HepG2 (cell line): ENCODE data around the gene TOMM6. TPM values are rescaled to one million over a fixed set of nuclear protein-coding genes. Genes with fewer than 3 reads are reported as not detected.
A peak's percentile ranks its signal among the peaks of the same experiment; 100 is the strongest.

Experiments used
- CREB1 ChIP-seq, 2 experiments: fragments of 450-650 bp in 1 of 2; IDR thresholded peaks; 2 replicates each; pipeline ENCODE4 v1.6.1; 2016 to 2017; ENCODE audit warnings: control low read depth in 1 of 2, mild to moderate bottlenecking in 1 of 2, missing compliant biosample characterization in 1 of 2, missing genetic modification characterization in 1 of 2
- ETV6 ChIP-seq: sonication (generic); formaldehyde crosslinking; conservative IDR thresholded peaks from 2 replicates; pipeline ENCODE4 v1.4.0; 2020; ENCODE audit warnings: missing genetic modification reagents
- FIP1L1 ChIP-seq: fragments of 200-400 bp; formaldehyde crosslinking; IDR thresholded peaks from 2 replicates; pipeline ENCODE4 v1.6.1; 2018; ENCODE audit warnings: low read depth, mild to moderate bottlenecking, low read length, moderate library complexity, borderline replicate concordance; ENCODE audit not compliant: insufficient read depth
- FOXK1 ChIP-seq: sonication (generic); formaldehyde crosslinking; IDR thresholded peaks from 2 replicates; pipeline ENCODE4 v1.4.0; 2020; ENCODE audit warnings: low read depth, missing genetic modification reagents, borderline replicate concordance
- GATAD2A ChIP-seq: IDR thresholded peaks from 2 replicates; pipeline ENCODE4 v1.6.1; 2016
- GTF2F1 ChIP-seq: fragments of 150-350 bp; IDR thresholded peaks from 2 replicates; pipeline ENCODE4 v1.6.1; 2014; ENCODE audit warnings: low read length
- POLR2A ChIP-seq, 2 experiments: IDR thresholded peaks; 2 replicates each; pipeline ENCODE4 v1.6.1; 2011; ENCODE audit warnings: low read depth in 2 of 2, low read length in 2 of 2, mild to moderate bottlenecking in 1 of 2, moderate library complexity in 1 of 2; ENCODE audit not compliant: insufficient read depth in 1 of 2
- SALL2 ChIP-seq: sonication (generic); formaldehyde crosslinking; IDR thresholded peaks from 2 replicates; pipeline ENCODE4 v1.8.1; 2023; ENCODE audit warnings: mild to moderate bottlenecking, missing genetic modification reagents, inconsistent platforms
- SNAPC2 ChIP-seq: sonication (generic); formaldehyde crosslinking; IDR thresholded peaks from 2 replicates; pipeline ENCODE4 v1.8.1; 2022; ENCODE audit warnings: mild to moderate bottlenecking, missing genetic modification reagents
- SOX13 ChIP-seq, 3 experiments: fragments of 450-650 bp in 1 of 3; sonication (generic) in 1 of 3; formaldehyde crosslinking in 1 of 3; IDR thresholded peaks in 2 of 3; conservative IDR thresholded peaks in 1 of 3; 2 replicates each; pipeline versions ENCODE4 v1.5.0 to v1.6.1; 2016 to 2020; ENCODE audit warnings: antibody characterized with exemption in 1 of 3, mild to moderate bottlenecking in 1 of 3, missing compliant biosample characterization in 1 of 3, missing genetic modification reagents in 1 of 3, moderate library complexity in 1 of 3
- ZFP1 ChIP-seq: IDR thresholded peaks from 2 replicates; pipeline ENCODE4 v1.6.1; 2016
- ZNF274 ChIP-seq: sonication (generic); formaldehyde crosslinking; IDR thresholded peaks from 2 replicates; pipeline ENCODE4 v1.5.1; 2020; ENCODE audit warnings: mild to moderate bottlenecking, missing genetic modification reagents
- ZNF33A ChIP-seq: sonication (generic); formaldehyde crosslinking; IDR thresholded peaks from 2 replicates; pipeline ENCODE4 v1.5.1; 2020; ENCODE audit warnings: missing genetic modification reagents, mild to moderate bottlenecking, moderate library complexity, borderline replicate concordance
- ZNF446 ChIP-seq: sonication (generic); formaldehyde crosslinking; IDR thresholded peaks from 2 replicates; pipeline ENCODE4 v1.5.0; 2020; ENCODE audit warnings: mild to moderate bottlenecking, missing genetic modification reagents
- ZNF563 ChIP-seq: sonication (generic); formaldehyde crosslinking; IDR thresholded peaks from 2 replicates; pipeline ENCODE4 v1.8.0; 2022; ENCODE audit warnings: mild to moderate bottlenecking, moderate library complexity, missing genetic modification reagents
- ZNF607 ChIP-seq: sonication (generic); formaldehyde crosslinking; IDR thresholded peaks from 2 replicates; pipeline ENCODE4 v1.5.1; 2020; ENCODE audit warnings: missing genetic modification reagents, mild to moderate bottlenecking, borderline replicate concordance
- ZSCAN29 ChIP-seq: sonication (generic); formaldehyde crosslinking; conservative IDR thresholded peaks from 2 replicates; pipeline ENCODE4 v1.4.0; 2020; ENCODE audit warnings: mild to moderate bottlenecking, missing genetic modification reagents
- polyA plus RNA-seq, 8 experiments: library from polyadenylated mRNA; depleted of rRNA in 3 of 8; stranded (reverse) in 7 of 8; unstranded in 1 of 8; fragments of >200 nt; fragmentation: Illumina TruSeq in 4 of 8; extraction: Trizol in 4 of 8; gene quantifications; 2 replicates each; pipeline versions ENCODE4 v1.2.1 to v1.2.3, GENCODE V29; 2011 to 2016; ENCODE audit warnings: low read depth in 4 of 8, missing spikeins in 1 of 8, mixed read lengths in 1 of 8; ENCODE audit not compliant: insufficient read depth in 1 of 8
- total RNA-seq, 5 experiments: library from RNA; depleted of rRNA; stranded (reverse); fragments of >200 nt; fragmentation: Illumina TruSeq; extraction: Trizol; gene quantifications; 2 replicates each; pipeline ENCODE4 v1.2.3, GENCODE V29; 2016; ENCODE audit warnings: low read depth in 1 of 5
- TF ChIP-seq, protein P1 (sequence below): sonication (generic); formaldehyde crosslinking; IDR thresholded peaks from 2 replicates; pipeline ENCODE4 v1.4.0; 2020; ENCODE audit warnings: missing genetic modification reagents
- TF ChIP-seq, protein P2 (sequence below): sonication (generic); formaldehyde crosslinking; IDR thresholded peaks from 2 replicates; pipeline ENCODE4 v1.8.1; 2023; ENCODE audit warnings: mild to moderate bottlenecking, inconsistent platforms, moderate library complexity, missing genetic modification reagents, borderline replicate concordance
- TF ChIP-seq, protein P3 (sequence below): IDR thresholded peaks from 2 replicates; pipeline ENCODE4 v1.6.1; 2016; ENCODE audit warnings: control low read depth
- TF ChIP-seq, protein P4 (sequence below): sonication (generic); formaldehyde crosslinking; IDR thresholded peaks from 2 replicates; pipeline ENCODE4 v1.9.0; 2021; ENCODE audit warnings: missing genetic modification reagents, mild to moderate bottlenecking, borderline replicate concordance
- TF ChIP-seq, protein P5 (sequence below): sonication (generic); formaldehyde crosslinking; IDR thresholded peaks from 2 replicates; pipeline ENCODE4 v1.4.0; 2020; ENCODE audit warnings: missing genetic modification reagents
- TF ChIP-seq, protein P6 (sequence below): sonication (generic); formaldehyde crosslinking; IDR thresholded peaks from 2 replicates; pipeline ENCODE4 v1.8.1; 2023; ENCODE audit warnings: missing genetic modification reagents, mild to moderate bottlenecking, borderline replicate concordance

The TOMM6 gene
- total and polyA plus RNA-seq, 2 of the 13 experiments (the other 11 are each of a cell fraction or from before 2014, with no cell fraction given): 320 to 321 TPM

DNA sequence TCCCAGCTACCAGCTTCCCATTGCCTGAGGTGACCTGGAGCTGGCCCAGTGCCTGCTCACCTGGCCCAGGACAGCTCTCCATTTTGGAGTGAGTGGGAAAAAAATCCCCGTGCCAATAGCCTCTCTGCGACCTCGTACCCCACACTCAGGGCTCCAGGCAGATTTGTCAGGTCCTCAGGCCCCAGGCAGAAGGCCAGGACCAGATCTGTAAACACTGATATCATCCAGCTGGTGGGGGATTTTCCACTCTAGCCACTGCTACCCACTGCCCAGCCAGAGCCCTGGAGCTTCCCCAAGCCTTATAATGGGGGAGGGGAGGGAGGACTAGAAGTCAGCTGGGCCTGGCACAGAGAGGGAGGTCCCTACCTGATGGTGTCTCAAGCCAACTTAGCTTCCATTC lies 39.0 kb upstream of the TOMM6 start (continued):
- TF ChIP-seq SNAPC2 (CRISPR knock-in tag): no peak
- TF ChIP-seq FOXK1: peak; percentile 31; the same call in 1 of the 2 replicates
- TF ChIP-seq ZNF446 (CRISPR knock-in tag): no peak
- no peak for TF ChIP-seq ETV6
- no peak for TF ChIP-seq ZNF563 (CRISPR knock-in tag)
- no peak for TF ChIP-seq ZSCAN29 (CRISPR knock-in tag)
- TF ChIP-seq, protein P1, sequence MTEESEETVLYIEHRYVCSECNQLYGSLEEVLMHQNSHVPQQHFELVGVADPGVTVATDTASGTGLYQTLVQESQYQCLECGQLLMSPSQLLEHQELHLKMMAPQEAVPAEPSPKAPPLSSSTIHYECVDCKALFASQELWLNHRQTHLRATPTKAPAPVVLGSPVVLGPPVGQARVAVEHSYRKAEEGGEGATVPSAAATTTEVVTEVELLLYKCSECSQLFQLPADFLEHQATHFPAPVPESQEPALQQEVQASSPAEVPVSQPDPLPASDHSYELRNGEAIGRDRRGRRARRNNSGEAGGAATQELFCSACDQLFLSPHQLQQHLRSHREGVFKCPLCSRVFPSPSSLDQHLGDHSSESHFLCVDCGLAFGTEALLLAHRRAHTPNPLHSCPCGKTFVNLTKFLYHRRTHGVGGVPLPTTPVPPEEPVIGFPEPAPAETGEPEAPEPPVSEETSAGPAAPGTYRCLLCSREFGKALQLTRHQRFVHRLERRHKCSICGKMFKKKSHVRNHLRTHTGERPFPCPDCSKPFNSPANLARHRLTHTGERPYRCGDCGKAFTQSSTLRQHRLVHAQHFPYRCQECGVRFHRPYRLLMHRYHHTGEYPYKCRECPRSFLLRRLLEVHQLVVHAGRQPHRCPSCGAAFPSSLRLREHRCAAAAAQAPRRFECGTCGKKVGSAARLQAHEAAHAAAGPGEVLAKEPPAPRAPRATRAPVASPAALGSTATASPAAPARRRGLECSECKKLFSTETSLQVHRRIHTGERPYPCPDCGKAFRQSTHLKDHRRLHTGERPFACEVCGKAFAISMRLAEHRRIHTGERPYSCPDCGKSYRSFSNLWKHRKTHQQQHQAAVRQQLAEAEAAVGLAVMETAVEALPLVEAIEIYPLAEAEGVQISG (CRISPR knock-in tag): peak; percentile 20; the same call in 1 of the 2 replicates
- no peak for TF ChIP-seq ZNF33A (CRISPR knock-in tag)
- TF ChIP-seq, protein P2, sequence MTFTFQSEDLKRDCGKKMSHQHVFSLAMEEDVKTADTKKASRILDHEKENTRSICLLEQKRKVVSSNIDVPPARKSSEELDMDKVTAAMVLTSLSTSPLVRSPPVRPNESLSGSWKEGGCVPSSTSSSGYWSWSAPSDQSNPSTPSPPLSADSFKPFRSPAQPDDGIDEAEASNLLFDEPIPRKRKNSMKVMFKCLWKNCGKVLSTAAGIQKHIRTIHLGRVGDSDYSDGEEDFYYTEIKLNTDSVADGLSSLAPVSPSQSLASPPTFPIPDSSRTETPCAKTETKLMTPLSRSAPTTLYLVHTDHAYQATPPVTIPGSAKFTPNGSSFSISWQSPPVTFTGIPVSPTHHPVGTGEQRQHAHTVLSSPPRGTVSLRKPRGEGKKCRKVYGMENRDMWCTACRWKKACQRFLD (CRISPR knock-in tag): 0 out of 2 replicates have a peak, but pooled peaks have one; percentile 13
- TF ChIP-seq, protein P3, sequence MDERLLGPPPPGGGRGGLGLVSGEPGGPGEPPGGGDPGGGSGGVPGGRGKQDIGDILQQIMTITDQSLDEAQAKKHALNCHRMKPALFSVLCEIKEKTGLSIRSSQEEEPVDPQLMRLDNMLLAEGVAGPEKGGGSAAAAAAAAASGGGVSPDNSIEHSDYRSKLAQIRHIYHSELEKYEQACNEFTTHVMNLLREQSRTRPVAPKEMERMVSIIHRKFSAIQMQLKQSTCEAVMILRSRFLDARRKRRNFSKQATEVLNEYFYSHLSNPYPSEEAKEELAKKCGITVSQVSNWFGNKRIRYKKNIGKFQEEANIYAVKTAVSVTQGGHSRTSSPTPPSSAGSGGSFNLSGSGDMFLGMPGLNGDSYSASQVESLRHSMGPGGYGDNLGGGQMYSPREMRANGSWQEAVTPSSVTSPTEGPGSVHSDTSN: no peak
- no peak for TF ChIP-seq POLR2A (IDR thresholded peaks at IDR 0.05; ENCODE audit: insufficient read depth in 1 of 2, low read depth in 2 of 2, low read length in 2 of 2)
- TF ChIP-seq SOX13 (IDR thresholded peaks at IDR 0.05): no peak
- peak in 1 of 2 experiments; percentile 46; a peak in 1 of 4 replicates for TF ChIP-seq SOX13 (CRISPR knock-in tag; conservative IDR thresholded peaks at IDR 0.05 in 1 of 2, IDR thresholded peaks at IDR 0.05 in 1 of 2)
- TF ChIP-seq, protein P4, sequence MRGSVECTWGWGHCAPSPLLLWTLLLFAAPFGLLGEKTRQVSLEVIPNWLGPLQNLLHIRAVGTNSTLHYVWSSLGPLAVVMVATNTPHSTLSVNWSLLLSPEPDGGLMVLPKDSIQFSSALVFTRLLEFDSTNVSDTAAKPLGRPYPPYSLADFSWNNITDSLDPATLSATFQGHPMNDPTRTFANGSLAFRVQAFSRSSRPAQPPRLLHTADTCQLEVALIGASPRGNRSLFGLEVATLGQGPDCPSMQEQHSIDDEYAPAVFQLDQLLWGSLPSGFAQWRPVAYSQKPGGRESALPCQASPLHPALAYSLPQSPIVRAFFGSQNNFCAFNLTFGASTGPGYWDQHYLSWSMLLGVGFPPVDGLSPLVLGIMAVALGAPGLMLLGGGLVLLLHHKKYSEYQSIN (CRISPR knock-in tag): no peak
- no peak for TF ChIP-seq ZFP1 (CRISPR knock-in tag)
- TF ChIP-seq FIP1L1: no peak
- no peak for TF ChIP-seq GTF2F1
- peak; percentile 64; the same call in 1 of the 2 replicates for TF ChIP-seq GATAD2A (CRISPR knock-in tag)
- no peak for TF ChIP-seq ZNF274
- TF ChIP-seq, protein P5, sequence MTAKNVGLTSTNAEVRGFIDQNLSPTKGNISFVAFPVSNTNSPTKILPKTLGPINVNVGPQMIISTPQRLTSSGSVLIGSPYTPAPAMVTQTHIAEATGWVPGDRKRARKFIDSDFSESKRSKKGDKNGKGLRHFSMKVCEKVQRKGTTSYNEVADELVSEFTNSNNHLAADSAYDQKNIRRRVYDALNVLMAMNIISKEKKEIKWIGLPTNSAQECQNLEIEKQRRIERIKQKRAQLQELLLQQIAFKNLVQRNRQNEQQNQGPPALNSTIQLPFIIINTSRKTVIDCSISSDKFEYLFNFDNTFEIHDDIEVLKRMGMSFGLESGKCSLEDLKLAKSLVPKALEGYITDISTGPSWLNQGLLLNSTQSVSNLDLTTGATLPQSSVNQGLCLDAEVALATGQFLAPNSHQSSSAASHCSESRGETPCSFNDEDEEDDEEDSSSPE (CRISPR knock-in tag): no peak
- TF ChIP-seq, protein P6, sequence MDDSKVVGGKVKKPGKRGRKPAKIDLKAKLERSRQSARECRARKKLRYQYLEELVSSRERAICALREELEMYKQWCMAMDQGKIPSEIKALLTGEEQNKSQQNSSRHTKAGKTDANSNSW (CRISPR knock-in tag): no peak
- no peak for TF ChIP-seq ZNF607 (CRISPR knock-in tag)
- peak; percentile 44; the same call in 1 of the 2 replicates for TF ChIP-seq SALL2 (CRISPR knock-in tag)
- no peak for TF ChIP-seq CREB1 (IDR thresholded peaks at IDR 0.05)
- no peak for TF ChIP-seq CREB1 (CRISPR knock-in tag; IDR thresholded peaks at IDR 0.05)
